Transverse colon (tissue), 3 donors: ENCODE data around the gene LRRC37A3.
"Not testable (repeated sequence)": the region's sequence is repeated elsewhere in the genome, so short reads cannot be mapped to it uniquely, and the experiment has no call there.

ENCODE experiments used
- CTCF ChIP-seq, 5 experiments: fragments of 200-600 bp in 3 of 5; fragments of 450-650 bp in 2 of 5; sonication (generic) in 3 of 5; IDR thresholded peaks; 1 replicate in 2 of 5; 2 replicates in 3 of 5; pipeline ENCODE4 v1.5.1; 2016 to 2017; ENCODE audit warnings: antibody characterized with exemption in 5 of 5, inconsistent platforms in 3 of 5, mild to moderate bottlenecking in 2 of 5, moderate library complexity in 1 of 5
- EP300 ChIP-seq: sonication (generic); formaldehyde crosslinking; IDR thresholded peaks from one replicate; pipeline ENCODE4 v1.6.1; 2017; ENCODE audit warnings: antibody characterized with exemption, low read depth

GRCh38 chr17:64918842-64919288 is 413 bp downstream of the LRRC37A3 start:
- TF ChIP-seq EP300; CTCF (IDR thresholded peaks at IDR 0.05): not testable (repeated sequence)
